ENCODE results near the gene LAYN. TPM values are rescaled to one million over a fixed set of nuclear protein-coding genes. Genes with fewer than 3 reads are reported as not detected.
A peak's percentile ranks its signal among the peaks of the same experiment; 100 is the strongest.

LAYN gene
- total and polyA plus RNA-seq, 8 donors = 9.6 to 19.8 (median 15.9) TPM

DNA sequence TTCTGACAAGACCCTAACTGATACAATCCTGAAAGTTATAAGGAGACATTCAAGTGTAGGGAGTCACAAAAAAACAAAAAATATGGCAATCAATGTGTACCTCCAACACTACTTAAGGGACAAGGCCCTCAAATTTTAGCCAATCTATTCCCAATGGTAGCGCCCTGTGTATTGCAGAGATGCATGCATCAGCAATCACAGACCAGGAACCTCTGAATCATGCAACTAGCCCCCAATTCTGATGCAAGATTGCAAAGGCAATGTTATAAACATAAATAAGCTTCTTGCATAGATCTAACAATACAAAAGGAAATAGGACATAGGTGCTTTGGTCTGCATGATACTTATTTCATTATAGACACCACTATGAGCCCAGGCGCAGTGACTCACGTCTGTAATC is 32.1 kb downstream of the LAYN start:
- TF ChIP-seq, protein P1, sequence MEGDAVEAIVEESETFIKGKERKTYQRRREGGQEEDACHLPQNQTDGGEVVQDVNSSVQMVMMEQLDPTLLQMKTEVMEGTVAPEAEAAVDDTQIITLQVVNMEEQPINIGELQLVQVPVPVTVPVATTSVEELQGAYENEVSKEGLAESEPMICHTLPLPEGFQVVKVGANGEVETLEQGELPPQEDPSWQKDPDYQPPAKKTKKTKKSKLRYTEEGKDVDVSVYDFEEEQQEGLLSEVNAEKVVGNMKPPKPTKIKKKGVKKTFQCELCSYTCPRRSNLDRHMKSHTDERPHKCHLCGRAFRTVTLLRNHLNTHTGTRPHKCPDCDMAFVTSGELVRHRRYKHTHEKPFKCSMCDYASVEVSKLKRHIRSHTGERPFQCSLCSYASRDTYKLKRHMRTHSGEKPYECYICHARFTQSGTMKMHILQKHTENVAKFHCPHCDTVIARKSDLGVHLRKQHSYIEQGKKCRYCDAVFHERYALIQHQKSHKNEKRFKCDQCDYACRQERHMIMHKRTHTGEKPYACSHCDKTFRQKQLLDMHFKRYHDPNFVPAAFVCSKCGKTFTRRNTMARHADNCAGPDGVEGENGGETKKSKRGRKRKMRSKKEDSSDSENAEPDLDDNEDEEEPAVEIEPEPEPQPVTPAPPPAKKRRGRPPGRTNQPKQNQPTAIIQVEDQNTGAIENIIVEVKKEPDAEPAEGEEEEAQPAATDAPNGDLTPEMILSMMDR (IDR thresholded peaks at IDR 0.05) = no peak

DNA sequence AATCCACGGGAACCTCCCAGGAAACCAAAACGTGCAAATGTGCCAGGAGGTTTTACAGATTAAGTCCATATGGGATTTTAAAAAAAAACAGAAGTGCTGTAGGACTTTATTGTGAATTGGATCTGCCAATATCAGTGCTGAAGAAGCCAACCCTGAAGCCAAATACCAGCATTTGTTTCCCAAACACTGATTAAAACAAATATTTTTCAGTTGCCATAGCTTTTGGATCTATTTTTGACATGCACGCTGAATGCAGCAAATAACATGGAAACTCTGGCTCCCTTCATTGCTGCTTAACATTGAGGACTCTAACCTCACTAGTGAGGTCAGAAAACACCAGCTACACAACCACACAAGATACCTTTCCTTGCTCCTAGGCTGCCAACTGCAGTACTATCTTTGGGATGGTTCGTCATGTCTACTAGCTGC is 33.3 kb downstream of the LAYN start:
- Histone ChIP-seq H3K36me3 (no peaks in the 10 kb centered on the region), H3K9me3 (no peaks in the 10 kb centered on the region), H3K27me3 (no peaks in the 10 kb centered on the region), H3K4me1 (peaks cover 0 to 5% of the 10 kb centered on the region in 2 donors), H3K27ac (peak overlapping the region in 1 of 2 donors; percentile 33), H3K4me3 (no peak overlapping the region)
- DNase-seq (peak in 2 of 4 donors; percentile 55 to 57), ATAC-seq (peak; percentile 46)
- TF ChIP-seq, protein P1 (IDR thresholded peaks at IDR 0.05) = no peak
- intact Hi-C loops (cut with DNase I) = no loop called here

More for the DNA sequence above, 32.1 kb downstream of the LAYN start:
- H3K4me1 ChIP-seq = peaks cover 0 to 5% of the 10 kb centered on the region in 2 donors
- no peak overlapping the region for H3K4me3 ChIP-seq
- no peak overlapping the region for H3K27ac ChIP-seq
- H3K36me3 ChIP-seq = no peaks in the 10 kb centered on the region
- H3K27me3 ChIP-seq = no peaks in the 10 kb centered on the region
- ATAC-seq (no peak), DNase-seq (no peak)
- H3K9me3 ChIP-seq = no peaks in the 10 kb centered on the region
- intact Hi-C loops (cut with DNase I) = no loop called here

DNA sequence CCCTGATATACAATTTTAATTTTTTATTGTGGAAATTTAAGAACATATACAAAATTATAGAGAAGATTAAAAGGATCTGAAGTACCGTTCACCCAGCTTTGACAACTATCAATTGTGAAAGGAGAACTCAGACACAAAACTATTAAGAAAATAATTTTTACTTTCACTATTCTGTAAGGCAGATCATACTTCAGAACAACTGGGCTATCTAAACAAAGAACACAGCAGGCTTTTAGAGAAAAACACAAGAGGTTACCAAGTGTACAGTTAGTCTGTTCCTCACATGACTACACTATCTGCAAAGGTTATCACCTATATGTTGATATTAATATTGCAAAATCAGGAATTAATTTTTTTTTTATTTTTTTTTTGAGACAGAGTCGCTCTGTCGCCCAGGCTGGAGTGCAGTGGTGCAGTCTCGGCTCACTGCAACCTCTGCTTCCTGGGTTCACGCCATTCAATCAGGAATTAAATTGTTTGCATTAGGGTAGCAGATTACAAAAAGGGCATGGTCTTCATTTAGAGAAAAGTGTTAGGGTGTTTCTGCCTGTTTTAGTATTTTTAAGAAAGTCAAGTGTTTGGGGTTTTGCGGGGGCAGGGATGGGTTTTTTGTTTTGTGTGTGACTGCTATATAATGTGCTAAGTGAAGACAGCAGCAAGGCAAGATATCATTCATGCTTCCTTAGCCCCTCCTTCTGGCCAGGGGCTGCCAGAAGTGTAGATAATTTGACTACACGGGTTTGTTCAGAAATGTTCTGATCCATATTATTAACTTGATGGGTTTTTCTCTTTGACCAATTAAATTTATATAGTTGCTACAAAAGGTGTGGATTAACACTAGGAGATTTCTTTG is 34.1 kb downstream of the LAYN start:
- Histone ChIP-seq H3K9me3 (no peaks in the 10 kb centered on the region), H3K36me3 (no peaks in the 10 kb centered on the region), H3K4me3 (peak overlapping the region in 1 of 2 donors; percentile 14), H3K27ac (peak overlapping the region in 1 of 2 donors; percentile 33), H3K4me1 (peaks cover 0 to 5% of the 10 kb centered on the region in 2 donors), H3K27me3 (no peaks in the 10 kb centered on the region)
- intact Hi-C loops (cut with DNase I) = no loop called here
- ATAC-seq (peak; percentile 56), DNase-seq (no peak)
- TF ChIP-seq, protein P1 (IDR thresholded peaks at IDR 0.05) = no peak

DNA sequence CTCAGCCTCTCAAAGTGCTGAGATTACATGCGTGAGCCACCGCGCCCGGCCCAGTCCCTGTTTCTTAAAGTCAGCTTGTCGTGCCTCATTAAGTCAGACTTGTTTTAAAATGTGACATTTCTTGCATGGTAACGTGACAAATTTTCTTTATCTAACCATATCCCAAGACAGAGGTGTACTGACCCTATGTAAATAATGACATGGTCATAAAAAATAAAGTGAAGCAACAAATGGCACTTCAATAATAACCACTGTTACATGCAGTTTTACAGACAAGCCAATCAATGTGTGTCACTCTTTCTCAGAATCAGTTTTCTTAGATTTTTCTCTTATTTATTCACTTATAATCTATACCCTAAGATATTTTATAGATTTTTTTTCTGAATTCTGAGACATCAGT is 35.2 kb downstream of the LAYN start:
- Histone ChIP-seq H3K4me3 (no peak overlapping the region), H3K4me1 (peaks cover 0 to 5% of the 10 kb centered on the region in 2 donors), H3K36me3 (no peaks in the 10 kb centered on the region), H3K9me3 (no peaks in the 10 kb centered on the region), H3K27me3 (no peaks in the 10 kb centered on the region), H3K27ac (no peak overlapping the region)
- intact Hi-C loops (cut with DNase I) = no loop called here
- DNase-seq (no peak), ATAC-seq (no peak)
- TF ChIP-seq, protein P1 (IDR thresholded peaks at IDR 0.05) = no peak

DNA sequence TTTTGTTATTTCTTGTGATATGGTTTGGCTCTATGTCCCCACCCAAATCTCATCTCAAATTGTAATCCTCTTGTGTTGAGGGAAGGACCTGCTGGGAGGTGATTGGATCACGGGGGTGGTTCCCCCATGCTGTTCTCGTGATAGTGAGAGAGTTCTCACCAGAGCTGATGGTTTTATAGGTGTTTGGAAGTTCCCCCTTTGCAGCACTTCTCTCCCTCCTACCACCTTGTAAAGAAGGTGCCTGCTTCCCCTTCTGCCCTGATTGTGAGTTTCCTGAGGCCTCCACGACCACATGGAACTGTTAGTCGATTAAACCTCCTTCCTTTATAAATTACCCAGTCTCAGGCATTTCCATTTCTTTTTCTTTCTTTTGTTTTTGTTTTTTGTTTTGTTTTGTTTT is 37.3 kb downstream of the LAYN start:
- Histone ChIP-seq H3K4me1 (peaks cover 0 to 5% of the 10 kb centered on the region in 2 donors), H3K36me3 (no peaks in the 10 kb centered on the region), H3K27ac (no peak overlapping the region), H3K4me3 (no peak overlapping the region), H3K9me3 (no peaks in the 10 kb centered on the region), H3K27me3 (no peaks in the 10 kb centered on the region)
- TF ChIP-seq, protein P1 (IDR thresholded peaks at IDR 0.05) = no peak
- intact Hi-C loops (cut with DNase I) = no loop called here
- no peak for DNase-seq
- ATAC-seq = no peak
